Endothelial cell of umbilical vein (primary cell): ENCODE measurements around the gene PLCD1. TPM values are rescaled to one million over a fixed set of nuclear protein-coding genes. Genes with fewer than 3 reads are reported as not detected.

Experiments
- BruUV-seq: library from RNA; stranded (reverse); fragments of 400-500 nt; replicated peaks from 2 replicates; lab custom pipeline; 2021; lab: Mats Ljungman, UMichigan
- CTCF ChIA-PET: fragments of 300-600, 350-600 bp; sonication (Branson Sonifier 250); formaldehyde crosslinking; loops from one replicate; lab custom pipeline; 2021; ENCODE audit warnings: antibody characterized with exemption, inconsistent platforms; lab: Charles Lee
- POLR2A ChIA-PET: fragments of 300-600, 350-600 bp; sonication (Branson Sonifier 250); formaldehyde crosslinking; loops from one replicate; lab custom pipeline; 2021; ENCODE audit warnings: antibody characterized with exemption, inconsistent platforms; lab: Charles Lee
- DNase-seq: peaks from one replicate; pipeline ENCODE4 v3.0.0-alpha.2; 2011; ENCODE audit warnings: low read depth, low spot score
- FAIRE-seq: peaks from 2 replicates; lab custom pipeline; 2011; peaks lifted over from hg19 to GRCh38; lab: Jason Lieb, UNC
- H2AFZ ChIP-seq: 2 replicates; pipeline ENCODE4 v1.6.0; 2012; ENCODE audit warnings: low read depth, low read length, control low read depth, inconsistent platforms
- H3K27ac ChIP-seq: 2 replicates; pipeline ENCODE4 v1.5.1; 2011; ENCODE audit warnings: low read depth, mild to moderate bottlenecking, control low read depth, low read length, moderate library complexity; ENCODE audit not compliant: insufficient read depth
- H3K27me3 ChIP-seq, 2 experiments: 2 replicates each; pipeline versions ENCODE4 v1.6.0 to v1.6.1; 2011; ENCODE audit warnings: low read length in 2 of 2, mixed read lengths in 1 of 2; ENCODE audit not compliant: control insufficient read depth in 2 of 2, insufficient read depth in 2 of 2
- H3K36me3 ChIP-seq, 2 experiments: 2 replicates in 1 of 2; 3 replicates in 1 of 2; pipeline ENCODE4 v1.5.1; 2011; ENCODE audit warnings: low read length in 2 of 2, mild to moderate bottlenecking in 1 of 2, moderate library complexity in 1 of 2; ENCODE audit not compliant: control insufficient read depth in 2 of 2, insufficient read depth in 2 of 2; ENCODE audit errors: extremely low read depth in 1 of 2
- H3K4me1 ChIP-seq: 3 replicates; pipeline ENCODE4 v1.5.1; 2011; ENCODE audit warnings: mild to moderate bottlenecking, low read length; ENCODE audit not compliant: control insufficient read depth, insufficient read depth; ENCODE audit errors: extremely low read depth
- H3K4me2 ChIP-seq: 2 replicates; pipeline ENCODE4 v1.6.1; 2011; ENCODE audit warnings: low read length, control low read depth, mixed read lengths; ENCODE audit not compliant: insufficient read depth
- H3K4me3 ChIP-seq, 3 experiments: fragments of 200-600 bp in 1 of 3; sonication (generic), shearing (Covaris generic) in 1 of 3; replicated peaks in 1 of 3; 2 replicates each; pipeline ENCODE4 v1.5.1; 2011 to 2016; ENCODE audit warnings: control low read depth in 3 of 3, low read length in 3 of 3, mild to moderate bottlenecking in 2 of 3, inconsistent platforms in 1 of 3, low read depth in 1 of 3, moderate library complexity in 1 of 3; ENCODE audit not compliant: insufficient read depth in 1 of 3
- H3K79me2 ChIP-seq: 2 replicates; pipeline ENCODE4 v1.6.0; 2012; ENCODE audit warnings: low read length, inconsistent platforms; ENCODE audit not compliant: control insufficient read depth, insufficient read depth
- H3K9ac ChIP-seq: replicated peaks from 2 replicates; pipeline ENCODE3; 2011; ENCODE audit warnings: low read length, control low read depth; ENCODE audit not compliant: insufficient read depth; ENCODE audit errors: extremely low read depth
- H3K9me1 ChIP-seq: replicated peaks from 3 replicates; pipeline ENCODE4 v1.6.0; 2011; ENCODE audit warnings: mild to moderate bottlenecking, low read length; ENCODE audit not compliant: control insufficient read depth, insufficient read depth; ENCODE audit errors: extremely low read depth
- H3K9me3 ChIP-seq: replicated peaks from 2 replicates; pipeline ENCODE4 v1.5.1; 2012; ENCODE audit warnings: low read length, inconsistent platforms; ENCODE audit not compliant: control insufficient read depth, insufficient read depth
- H4K20me1 ChIP-seq: replicated peaks from 2 replicates; pipeline ENCODE3; 2011; ENCODE audit warnings: mild to moderate bottlenecking, low read length; ENCODE audit not compliant: control insufficient read depth, insufficient read depth; ENCODE audit errors: extremely low read depth
- EZH2 ChIP-seq: IDR thresholded peaks from 2 replicates; pipeline ENCODE4 v1.6.1; 2012; ENCODE audit warnings: borderline replicate concordance, low read depth, mild to moderate bottlenecking, moderate library complexity, low read length, inconsistent platforms; ENCODE audit not compliant: severe bottlenecking
- FOS ChIP-seq: IDR thresholded peaks from 2 replicates; pipeline ENCODE4 v1.6.1; 2011; ENCODE audit warnings: mild to moderate bottlenecking, low read length, moderate library complexity, borderline replicate concordance; ENCODE audit not compliant: insufficient read depth
- GATA2 ChIP-seq: IDR thresholded peaks from 2 replicates; pipeline ENCODE4 v1.7.0; 2011; ENCODE audit warnings: low read depth, mild to moderate bottlenecking, moderate library complexity, mixed read lengths, low read length; ENCODE audit not compliant: insufficient read length, insufficient read depth
- JUN ChIP-seq: IDR thresholded peaks from 2 replicates; pipeline ENCODE4 v1.6.1; 2011; ENCODE audit warnings: borderline replicate concordance, low read depth; ENCODE audit not compliant: insufficient read length, insufficient read depth
- MYC ChIP-seq: IDR thresholded peaks from one replicate; pipeline ENCODE4 v1.6.1; 2011; ENCODE audit warnings: mild to moderate bottlenecking, low read depth, low read length
- POLR2A ChIP-seq: IDR thresholded peaks from 2 replicates; pipeline ENCODE4 v1.6.1; 2012; ENCODE audit warnings: low read depth, mild to moderate bottlenecking, control low read depth, low read length
- POLR2AphosphoS5 ChIP-seq: IDR thresholded peaks from 2 replicates; pipeline ENCODE4 v1.6.1; 2012; ENCODE audit warnings: low read depth, mild to moderate bottlenecking, control low read depth, low read length, moderate library complexity; ENCODE audit not compliant: insufficient read depth
- dilution Hi-C: fragments of 300-500 bp; cut with MboI; formaldehyde crosslinking; loops from one replicate; pipeline ENCODE4 v1.15.0; 2019; ENCODE audit warnings: low sequenced_read_pairs; ENCODE audit not compliant: extremely low pct_ligation_motif_present
- intact Hi-C: fragments of 100-400 bp; cut with micrococcal nuclease; formaldehyde crosslinking; loops from one replicate; pipeline ENCODE4 v1.10.0; 2022
- polyA plus RNA-seq, 4 experiments: library from polyadenylated mRNA; depleted of rRNA in 3 of 4; stranded (reverse) in 3 of 4; unstranded in 1 of 4; fragments of >200 nt; gene quantifications; 2 replicates each; pipeline versions ENCODE4 v1.2.1 to v1.2.3, GENCODE V29; 2011 to 2012; ENCODE audit warnings: missing spikeins in 1 of 4
- total RNA-seq: library from RNA; stranded (reverse); gene quantifications from 2 replicates; pipeline ENCODE4 v1.2.3, GENCODE V29; 2021
- TF ChIP-seq, protein P1 (sequence below): IDR thresholded peaks from 2 replicates; pipeline ENCODE4 v1.6.1; 2011; ENCODE audit not compliant: insufficient read depth, insufficient read length

The PLCD1 gene
- total and polyA plus RNA-seq, 2 donors (not counting 3 experiments of a cell fraction or from before 2014, with no cell fraction given): 12.6 to 15.3 TPM

DNA sequence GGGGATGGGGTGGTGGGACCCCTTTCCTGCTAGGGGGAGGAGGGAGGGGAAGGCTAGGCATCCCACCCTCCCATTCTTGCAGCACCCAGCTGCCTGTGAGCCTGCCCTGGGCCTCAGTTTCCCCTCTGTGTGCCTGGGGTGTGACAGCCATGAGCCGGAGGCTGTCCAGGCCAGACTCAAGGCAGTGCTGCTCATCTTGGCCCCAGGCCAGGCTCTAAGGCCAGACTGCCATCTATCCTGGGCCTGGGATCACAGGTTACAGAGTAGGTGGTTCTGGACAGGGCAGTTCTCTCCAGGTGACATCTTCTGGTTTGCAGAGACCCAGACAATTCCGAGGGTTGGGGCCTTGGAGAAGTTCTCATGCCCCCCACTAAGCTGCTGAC, 42.1 kb downstream of the PLCD1 start:
- H3K4me2 ChIP-seq: no peak overlapping the region
- FAIRE-seq: no peak
- no peak for DNase-seq
- no peak overlapping the region for H3K4me3 ChIP-seq
- no peaks in the 10 kb centered on the region for H3K79me2 ChIP-seq
- no peaks in the 10 kb centered on the region for H3K9me3 ChIP-seq
- dilution Hi-C loops: no loop called here
- POLR2A ChIA-PET: no interaction called here
- H4K20me1 ChIP-seq: no peaks in the 10 kb centered on the region
- no peaks in the 10 kb centered on the region for H3K9me1 ChIP-seq
- BruUV-seq: no TSS peak
- CTCF ChIA-PET: interaction anchor here (6.4 kb wide), 1 partner anchor 13 kb away, joined by 35 read pairs; no protein-coding TSS in a partner anchor
- TF ChIP-seq POLR2AphosphoS5 (no peak), GATA2 (no peak), FOS (no peak), POLR2A (no peak), EZH2 (no peak), MYC (no peak), JUN (no peak)
- TF ChIP-seq, protein P1, sequence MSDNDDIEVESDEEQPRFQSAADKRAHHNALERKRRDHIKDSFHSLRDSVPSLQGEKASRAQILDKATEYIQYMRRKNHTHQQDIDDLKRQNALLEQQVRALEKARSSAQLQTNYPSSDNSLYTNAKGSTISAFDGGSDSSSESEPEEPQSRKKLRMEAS: no peak
- no peaks in the 10 kb centered on the region for H3K4me1 ChIP-seq
- H3K27ac ChIP-seq: no peak overlapping the region
- H2AFZ ChIP-seq: no peak overlapping the region
- H3K36me3 ChIP-seq: no peaks in the 10 kb centered on the region
- intact Hi-C loops: no loop called here
- H3K9ac ChIP-seq: no peak overlapping the region
- H3K27me3 ChIP-seq: no peaks in the 10 kb centered on the region
